H1 (cell line): ENCODE results near the gene HMMR. TPM values are rescaled to one million over a fixed set of nuclear protein-coding genes. Genes with fewer than 3 reads are reported as not detected.

ENCODE experiments used
- CTCF ChIA-PET: fragments of 300-600 bp; sonication (Branson Sonifier 250); formaldehyde crosslinking; loops from one replicate; lab custom pipeline; 2021; ENCODE audit not compliant: partially characterized antibody; lab: Charles Lee
- POLR2A ChIA-PET: fragments of 300-600 bp; sonication (Branson Sonifier 250); formaldehyde crosslinking; loops from one replicate; lab custom pipeline; 2021; ENCODE audit warnings: inconsistent platforms; ENCODE audit not compliant: partially characterized antibody; lab: Charles Lee
- DNase-seq, 2 experiments: peaks; one replicate each; pipeline versions ENCODE4 v3.0.0 to v3.0.0-alpha.2; 2010 to 2022; ENCODE audit warnings: low spot score in 2 of 2, low read depth in 1 of 2, mixed read lengths in 1 of 2
- FAIRE-seq: peaks from 2 replicates; lab custom pipeline; 2011; peaks lifted over from hg19 to GRCh38; lab: Jason Lieb, UNC
- H2AFZ ChIP-seq: 2 replicates; pipeline ENCODE4 v1.8.1; 2012; ENCODE audit warnings: low read length, inconsistent platforms
- H2AK5ac ChIP-seq: 2 replicates; pipeline ENCODE4 v1.6.1; 2013; ENCODE audit warnings: low read depth, low read length
- H2BK120ac ChIP-seq: replicated peaks from 2 replicates; pipeline ENCODE3; 2013; ENCODE audit warnings: low read depth, low read length, inconsistent platforms
- H2BK12ac ChIP-seq: 2 replicates; pipeline ENCODE4 v1.6.1; 2013; ENCODE audit warnings: low read depth, low read length
- H2BK15ac ChIP-seq: 2 replicates; pipeline ENCODE4 v1.6.1; 2013; ENCODE audit warnings: low read length
- H2BK20ac ChIP-seq: 2 replicates; pipeline ENCODE4 v1.6.1; 2013; ENCODE audit warnings: low read length
- H2BK5ac ChIP-seq: 2 replicates; pipeline ENCODE4 v1.6.1; 2013; ENCODE audit warnings: low read depth, low read length
- H3K14ac ChIP-seq: 2 replicates; pipeline ENCODE4 v1.6.1; 2013; ENCODE audit warnings: inconsistent platforms; ENCODE audit not compliant: insufficient read length
- H3K18ac ChIP-seq: 2 replicates; pipeline ENCODE4 v1.6.1; 2013; ENCODE audit warnings: low read length; ENCODE audit errors: extremely low read depth
- H3K23ac ChIP-seq: 2 replicates; pipeline ENCODE4 v1.6.1; 2013; ENCODE audit warnings: inconsistent platforms; ENCODE audit not compliant: insufficient read length
- H3K23me2 ChIP-seq: 2 replicates; pipeline ENCODE4 v1.6.1; 2013; ENCODE audit warnings: low read depth, low read length
- H3K27ac ChIP-seq: 2 replicates; pipeline ENCODE4 v1.6.1; 2011; ENCODE audit warnings: low read depth, low read length, inconsistent platforms
- H3K27me3 ChIP-seq, 4 experiments: replicated peaks in 1 of 4; 1 replicate in 1 of 4; 2 replicates in 3 of 4; pipeline versions ENCODE4 v1.6.1 to v1.8.1; 2011 to 2013; ENCODE audit warnings: low read length in 3 of 4, mild to moderate bottlenecking in 3 of 4, inconsistent platforms in 2 of 4, mixed read lengths in 2 of 4, moderate library complexity in 1 of 4; ENCODE audit not compliant: control insufficient read depth in 3 of 4, insufficient read depth in 3 of 4; ENCODE audit errors: extremely low read depth in 1 of 4
- H3K36me3 ChIP-seq, 4 experiments: 2 replicates each; pipeline versions ENCODE4 v1.6.1 to v1.8.1; 2011 to 2013; ENCODE audit warnings: mild to moderate bottlenecking in 4 of 4, low read length in 3 of 4, moderate library complexity in 2 of 4, control low read depth in 1 of 4, inconsistent platforms in 1 of 4; ENCODE audit not compliant: insufficient read depth in 4 of 4, control insufficient read depth in 2 of 4
- H3K4ac ChIP-seq: replicated peaks from 2 replicates; pipeline ENCODE3; 2013; ENCODE audit warnings: low read length, low read depth, mixed read lengths, inconsistent platforms; ENCODE audit not compliant: insufficient read length
- H3K4me1 ChIP-seq, 4 experiments: replicated peaks in 1 of 4; 1 replicate in 1 of 4; 2 replicates in 3 of 4; pipeline versions ENCODE4 v1.6.1 to v1.8.1; 2011 to 2013; ENCODE audit warnings: low read length in 3 of 4, inconsistent platforms in 2 of 4, mixed read lengths in 1 of 4; ENCODE audit not compliant: insufficient read depth in 4 of 4, control insufficient read depth in 3 of 4
- H3K4me2 ChIP-seq, 2 experiments: 2 replicates each; pipeline versions ENCODE4 v1.6.1 to v1.8.1; 2011 to 2013; ENCODE audit warnings: low read depth in 2 of 2, low read length in 2 of 2, control low read depth in 1 of 2, inconsistent platforms in 1 of 2, mild to moderate bottlenecking in 1 of 2; ENCODE audit not compliant: insufficient read depth in 1 of 2
- H3K4me3 ChIP-seq, 4 experiments: fragments of 200-600, 300-600 bp in 1 of 4; sonication (generic), shearing (Covaris generic), sonication (Bioruptor Twin) in 1 of 4; 2 replicates each; pipeline versions ENCODE4 v1.5.1 to v1.8.1; 2011 to 2016; ENCODE audit warnings: low read length in 4 of 4, low read depth in 3 of 4, control low read depth in 2 of 4, inconsistent platforms in 2 of 4, mild to moderate bottlenecking in 2 of 4, mixed read lengths in 1 of 4, moderate library complexity in 1 of 4; ENCODE audit not compliant: insufficient read depth in 2 of 4; ENCODE audit errors: extremely low read depth in 1 of 4
- H3K56ac ChIP-seq: replicated peaks from 2 replicates; pipeline ENCODE3; 2013; ENCODE audit warnings: low read depth, mild to moderate bottlenecking, mixed read lengths, low read length, inconsistent platforms; ENCODE audit not compliant: insufficient read length
- H3K79me1 ChIP-seq: 2 replicates; pipeline ENCODE4 v1.6.1; 2013; ENCODE audit warnings: low read depth, low read length, control low read depth
- H3K79me2 ChIP-seq, 2 experiments: 2 replicates each; pipeline versions ENCODE4 v1.6.1 to v1.8.1; 2012 to 2013; ENCODE audit warnings: low read length in 2 of 2, mild to moderate bottlenecking in 2 of 2, inconsistent platforms in 1 of 2; ENCODE audit not compliant: insufficient read depth in 2 of 2, control insufficient read depth in 1 of 2
- H3K9ac ChIP-seq, 4 experiments: replicated peaks in 1 of 4; 1 replicate in 1 of 4; 2 replicates in 3 of 4; pipeline versions ENCODE4 v1.6.1 to v1.8.1; 2011 to 2013; ENCODE audit warnings: low read depth in 3 of 4, low read length in 3 of 4, control low read depth in 2 of 4, mild to moderate bottlenecking in 2 of 4, moderate library complexity in 2 of 4, inconsistent platforms in 1 of 4; ENCODE audit errors: extremely low read depth in 1 of 4
- H3K9me3 ChIP-seq, 2 experiments: 2 replicates each; pipeline versions ENCODE4 v1.6.1 to v1.8.1; 2012 to 2013; ENCODE audit warnings: mild to moderate bottlenecking in 2 of 2, moderate library complexity in 2 of 2, control low read depth in 1 of 2, inconsistent platforms in 1 of 2, low read depth in 1 of 2, low read length in 1 of 2, mixed read lengths in 1 of 2; ENCODE audit not compliant: insufficient read depth in 2 of 2
- H4K20me1 ChIP-seq, 2 experiments: replicated peaks in 1 of 2; 2 replicates each; pipeline versions ENCODE3 to v1.8.1; 2011 to 2013; ENCODE audit warnings: inconsistent platforms in 2 of 2, low read length in 2 of 2, mild to moderate bottlenecking in 1 of 2; ENCODE audit not compliant: insufficient read depth in 2 of 2, control insufficient read depth in 1 of 2
- H4K5ac ChIP-seq: 2 replicates; pipeline ENCODE4 v1.6.1; 2013; ENCODE audit warnings: low read length, low read depth, mixed read lengths, inconsistent platforms; ENCODE audit not compliant: insufficient read length
- H4K8ac ChIP-seq: 2 replicates; pipeline ENCODE4 v1.8.0; 2013; ENCODE audit warnings: mild to moderate bottlenecking, moderate library complexity, low read length, inconsistent platforms; ENCODE audit not compliant: insufficient read depth; ENCODE audit errors: extremely low read depth
- H4K91ac ChIP-seq: replicated peaks from 2 replicates; pipeline ENCODE3; 2013; ENCODE audit warnings: low read length, mixed read lengths, inconsistent platforms; ENCODE audit not compliant: insufficient read length
- RAD21 ChIP-seq, 2 experiments: IDR thresholded peaks in 1 of 2; conservative IDR thresholded peaks in 1 of 2; 2 replicates each; pipeline ENCODE4 v1.6.1; 2011; ENCODE audit warnings: low read depth in 2 of 2, low read length in 2 of 2, improper control_type of control experiment in 1 of 2, inconsistent platforms in 1 of 2, mild to moderate bottlenecking in 1 of 2, moderate library complexity in 1 of 2
- SAP30 ChIP-seq: fragments of 300-600 bp; sonication (generic); IDR thresholded peaks from 2 replicates; pipeline ENCODE4 v1.7.1; 2012; ENCODE audit warnings: low read length, moderate library complexity, mild to moderate bottlenecking, inconsistent platforms; ENCODE audit not compliant: insufficient read depth, insufficient replicate concordance
- WGBS, 2 experiments: shearing (Covaris generic) in 1 of 2; methylation state at CpG; one replicate each; pipeline versions ENCODE4 v1.1.6 to v1.1.7; 2013 to 2015; ENCODE audit warnings: low lambda C conversion rate in 2 of 2, mixed read lengths in 2 of 2, inconsistent platforms in 1 of 2, low coverage in 1 of 2, missing lambda C conversion rate in 1 of 2; ENCODE audit not compliant: insufficient replicate concordance in 2 of 2, insufficient coverage in 1 of 2, insufficient read length in 1 of 2; ENCODE audit errors: extremely low coverage in 1 of 2, missing lambda C conversion rate in 1 of 2; 5-methylcytosine and 5-hydroxymethylcytosine counted together
- polyA plus RNA-seq, 7 experiments: library from polyadenylated mRNA; depleted of rRNA in 3 of 7; stranded (reverse) in 5 of 7; unstranded in 2 of 7; fragments of >200 nt in 5 of 7; fragments of 200-250 nt in 2 of 7; gene quantifications; 1 replicate in 5 of 7; 2 replicates in 1 of 7; 4 replicates in 1 of 7; pipeline versions ENCODE4 v1.2.1 to v1.2.3, GENCODE V29; 2011 to 2013; ENCODE audit warnings: missing spikeins in 2 of 7, mixed read lengths in 2 of 7
- total RNA-seq: library from RNA; stranded (reverse); fragmentation: NEBNext Ultra II Directional; extraction: Animal tissue kit (Norgen Biotek cat#: 25700); gene quantifications from 2 replicates; pipeline ENCODE4 v1.2.1, GENCODE V29; 2021

Gene HMMR
- total and polyA plus RNA-seq, 2 of the 8 experiments (the other 6 are each of a cell fraction or from before 2014, with no cell fraction given): 17.5 to 77.3 TPM

GRCh38 chr5:163478126-163478981 lies 17.9 kb downstream of the HMMR start:
- H3K4me1 ChIP-seq: no peaks in the 10 kb centered on the region
- no peak overlapping the region for H4K5ac ChIP-seq
- H3K79me1 ChIP-seq: no peaks in the 10 kb centered on the region
- H3K23me2 ChIP-seq: no peaks in the 10 kb centered on the region
- TF ChIP-seq RAD21 (IDR thresholded peaks at IDR 0.05 in 1 of 2, conservative IDR thresholded peaks at IDR 0.05 in 1 of 2; ENCODE audit: low read depth in 2 of 2, low read length in 2 of 2): no peak
- no peak for TF ChIP-seq SAP30
- 89% methylated on average over 2 of the region's 2 CpGs; no CpG with 5 or more reads in 1 of the 2 experiments for WGBS, 2 experiments
- H3K27me3 ChIP-seq: no peaks in the 10 kb centered on the region
- peaks cover 6 to 87% (median 45%) of the 10 kb centered on the region in 4 experiments for H3K36me3 ChIP-seq
- no peak overlapping the region for H3K14ac ChIP-seq
- H4K91ac ChIP-seq: no peak overlapping the region
- no peak overlapping the region for H2BK120ac ChIP-seq
- no peak overlapping the region for H2BK12ac ChIP-seq
- FAIRE-seq (no peak), DNase-seq (no peak)
- H3K18ac ChIP-seq: no peak overlapping the region
- no peak overlapping the region for H3K56ac ChIP-seq
- ChIA-PET CTCF (interaction anchor here (0.6 to 1.0 kb wide), 4 partner anchors 11 to 24 kb away, joined by 3 to 6 read pairs (median 3); no protein-coding TSS in a partner anchor), POLR2A (interaction anchor here (1.0 to 1.3 kb wide), 2 partner anchors 10 to 38 kb away, joined by 3 to 4 read pairs; no protein-coding TSS in a partner anchor)
- no peak overlapping the region for H4K8ac ChIP-seq
- no peak overlapping the region for H2BK5ac ChIP-seq
- H3K9me3 ChIP-seq: no peaks in the 10 kb centered on the region
- H3K23ac ChIP-seq: no peak overlapping the region
- H3K79me2 ChIP-seq: no peaks in the 10 kb centered on the region
- H2AFZ ChIP-seq: no peak overlapping the region
- H4K20me1 ChIP-seq: peaks cover 0 to 1% of the 10 kb centered on the region in 2 experiments
- no peak overlapping the region for H3K9ac ChIP-seq
- no peak overlapping the region for H3K27ac ChIP-seq
- no peak overlapping the region for H2AK5ac ChIP-seq
- no peak overlapping the region for H3K4me2 ChIP-seq
- H3K4me3 ChIP-seq: no peak overlapping the region
- H2BK20ac ChIP-seq: no peak overlapping the region
- no peak overlapping the region for H3K4ac ChIP-seq
- H2BK15ac ChIP-seq: no peak overlapping the region
